Femur (tissue), 1 donor: ENCODE results near the gene EXOSC3.
A peak's percentile ranks its signal among the peaks of the same experiment; 100 is the strongest.
"Not testable (repeated sequence)": the region's sequence is repeated elsewhere in the genome, so short reads cannot be mapped to it uniquely, and the experiment has no call there.

Experiments used
- DNase-seq: peaks from one replicate; pipeline ENCODE4 v3.0.0-alpha.2; 2017

EXOSC3 gene

GRCh38 chr9:37784616-37785483 is at the start of gene EXOSC3:
EXOSC3 (minus strand) TSS chr9:37785064; CDS start chr9:37785044, 20 bp downstream.
- peak; percentile 94 for DNase-seq

GRCh38 chr9:37827483-37828165 is 42.8 kb upstream of the EXOSC3 start:
- no peak for DNase-seq

GRCh38 chr9:37825174-37825573 is 40.3 kb upstream of the EXOSC3 start:
- not testable (repeated sequence) for DNase-seq

GRCh38 chr9:37820142-37820541 is 35.3 kb upstream of the EXOSC3 start:
- DNase-seq = no peak

GRCh38 chr9:37818849-37819248 is 34.0 kb upstream of the EXOSC3 start:
- DNase-seq = no peak

GRCh38 chr9:37812773-37813379 is 28.0 kb upstream of the EXOSC3 start:
- no peak for DNase-seq

- no peak for DNase-seq
Observed at GRCh38 chr9:37811906-37812476, 27.1 kb upstream of the EXOSC3 start.

GRCh38 chr9:37809676-37810075 is 24.8 kb upstream of the EXOSC3 start:
- not testable (repeated sequence) for DNase-seq

GRCh38 chr9:37806271-37806670 is 21.4 kb upstream of the EXOSC3 start:
- no peak for DNase-seq

GRCh38 chr9:37801959-37802711 is 17.3 kb upstream of the EXOSC3 start:
- no peak for DNase-seq

GRCh38 chr9:37801287-37801850 is 16.5 kb upstream of the EXOSC3 start:
- peak; percentile 35 for DNase-seq

GRCh38 chr9:37800631-37801286 is 15.9 kb upstream of the EXOSC3 start, which contains the start of gene DCAF10:
DCAF10 (plus strand) TSS chr9:37800797; CDS start chr9:37800867, 70 bp downstream.
- peak; percentile 93 for DNase-seq

GRCh38 chr9:37798677-37799076 is 13.8 kb upstream of the EXOSC3 start:
- no peak for DNase-seq

GRCh38 chr9:37796232-37796631 is 11.4 kb upstream of the EXOSC3 start:
- no peak for DNase-seq

- DNase-seq = no peak
Observed at GRCh38 chr9:37792122-37792521, 7.3 kb upstream of the EXOSC3 start.

- DNase-seq = no peak
Observed at GRCh38 chr9:37790096-37790495, 5.2 kb upstream of the EXOSC3 start.

GRCh38 chr9:37788332-37788731 is 3.5 kb upstream of the EXOSC3 start:
- no peak for DNase-seq

- DNase-seq = no peak
Observed at GRCh38 chr9:37787059-37787458, 2.2 kb upstream of the EXOSC3 start.

GRCh38 chr9:37784291-37784615 is 611 bp downstream of the EXOSC3 start:
- no peak for DNase-seq

GRCh38 chr9:37778534-37778933 is 6.3 kb downstream of the EXOSC3 start:
- no peak for DNase-seq

- no peak for DNase-seq
Observed at GRCh38 chr9:37776328-37776727, 8.5 kb downstream of the EXOSC3 start.
